Measurements from ENCODE around the gene ST8SIA4. TPM values are rescaled to one million over a fixed set of nuclear protein-coding genes. Genes with fewer than 3 reads are reported as not detected.

ST8SIA4 gene
- total RNA-seq, 1 experiment from 2014 or later: 0.41 TPM

DNA sequence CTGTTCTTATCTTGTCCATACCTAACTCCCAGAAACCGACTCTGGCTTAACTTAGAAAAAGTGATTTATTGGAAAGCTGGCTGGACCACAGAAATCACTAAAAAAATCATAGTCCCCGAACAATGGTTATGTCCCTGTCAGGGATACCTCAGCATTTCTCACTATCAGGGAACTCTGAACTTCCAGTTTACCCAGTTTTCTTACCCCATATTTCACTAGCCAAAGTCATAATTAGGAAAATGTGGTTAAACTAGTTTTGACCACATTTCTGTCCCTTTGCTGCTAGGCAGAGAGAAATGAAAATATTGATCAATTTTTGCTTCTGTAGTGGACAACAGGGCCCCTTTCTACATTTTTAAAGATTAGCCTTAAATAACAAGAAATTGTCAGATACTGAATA is 38.2 kb downstream of the ST8SIA4 start:
- ChIA-PET CTCF (no interaction called here), POLR2A (no interaction called here)
- intact Hi-C loops (cut with micrococcal nuclease; ENCODE audit: unreplicated experiment): no loop called here
- Histone ChIP-seq H3K4me3 (ENCODE audit: low read depth in 2 of 2, low read length in 2 of 2) (no peak overlapping the region), H3K27ac (ENCODE audit: low read length) (no peak overlapping the region), H3K36me3 (ENCODE audit: control insufficient read depth, insufficient read depth, low read length) (no peaks in the 10 kb centered on the region), H3K27me3 (ENCODE audit: control insufficient read depth, insufficient read depth, low read length) (no peaks in the 10 kb centered on the region), H3K4me1 (ENCODE audit: control insufficient read depth, insufficient read depth, low read length) (no peaks in the 10 kb centered on the region), H3K9me3 (ENCODE audit: control insufficient read depth, insufficient read depth, low read depth, low read length) (no peaks in the 10 kb centered on the region)
- in situ Hi-C loops (cut with HindIII; ENCODE audit: low pct_unique_long_range_greater_than_20kb, low sequenced_read_pairs): no loop called here
- ATAC-seq (no peak), DNase-seq (ENCODE audit: low read depth, low spot score) (no peak)
- no TSS peak for BruUV-seq (replicated peaks)
- TF ChIP-seq TCF7L2 (IDR thresholded peaks at IDR 0.05; ENCODE audit: low read depth, low read length) (no peak), SIN3A (IDR thresholded peaks at IDR 0.05; ENCODE audit: borderline replicate concordance, insufficient read depth, low read depth, low read length) (no peak), POLR2AphosphoS5 (IDR thresholded peaks at IDR 0.05; ENCODE audit: low read depth, low read length) (no peak)
- TF ChIP-seq, protein P1, sequence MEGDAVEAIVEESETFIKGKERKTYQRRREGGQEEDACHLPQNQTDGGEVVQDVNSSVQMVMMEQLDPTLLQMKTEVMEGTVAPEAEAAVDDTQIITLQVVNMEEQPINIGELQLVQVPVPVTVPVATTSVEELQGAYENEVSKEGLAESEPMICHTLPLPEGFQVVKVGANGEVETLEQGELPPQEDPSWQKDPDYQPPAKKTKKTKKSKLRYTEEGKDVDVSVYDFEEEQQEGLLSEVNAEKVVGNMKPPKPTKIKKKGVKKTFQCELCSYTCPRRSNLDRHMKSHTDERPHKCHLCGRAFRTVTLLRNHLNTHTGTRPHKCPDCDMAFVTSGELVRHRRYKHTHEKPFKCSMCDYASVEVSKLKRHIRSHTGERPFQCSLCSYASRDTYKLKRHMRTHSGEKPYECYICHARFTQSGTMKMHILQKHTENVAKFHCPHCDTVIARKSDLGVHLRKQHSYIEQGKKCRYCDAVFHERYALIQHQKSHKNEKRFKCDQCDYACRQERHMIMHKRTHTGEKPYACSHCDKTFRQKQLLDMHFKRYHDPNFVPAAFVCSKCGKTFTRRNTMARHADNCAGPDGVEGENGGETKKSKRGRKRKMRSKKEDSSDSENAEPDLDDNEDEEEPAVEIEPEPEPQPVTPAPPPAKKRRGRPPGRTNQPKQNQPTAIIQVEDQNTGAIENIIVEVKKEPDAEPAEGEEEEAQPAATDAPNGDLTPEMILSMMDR (IDR thresholded peaks at IDR 0.05): no peak
- TF ChIP-seq, protein P2, sequence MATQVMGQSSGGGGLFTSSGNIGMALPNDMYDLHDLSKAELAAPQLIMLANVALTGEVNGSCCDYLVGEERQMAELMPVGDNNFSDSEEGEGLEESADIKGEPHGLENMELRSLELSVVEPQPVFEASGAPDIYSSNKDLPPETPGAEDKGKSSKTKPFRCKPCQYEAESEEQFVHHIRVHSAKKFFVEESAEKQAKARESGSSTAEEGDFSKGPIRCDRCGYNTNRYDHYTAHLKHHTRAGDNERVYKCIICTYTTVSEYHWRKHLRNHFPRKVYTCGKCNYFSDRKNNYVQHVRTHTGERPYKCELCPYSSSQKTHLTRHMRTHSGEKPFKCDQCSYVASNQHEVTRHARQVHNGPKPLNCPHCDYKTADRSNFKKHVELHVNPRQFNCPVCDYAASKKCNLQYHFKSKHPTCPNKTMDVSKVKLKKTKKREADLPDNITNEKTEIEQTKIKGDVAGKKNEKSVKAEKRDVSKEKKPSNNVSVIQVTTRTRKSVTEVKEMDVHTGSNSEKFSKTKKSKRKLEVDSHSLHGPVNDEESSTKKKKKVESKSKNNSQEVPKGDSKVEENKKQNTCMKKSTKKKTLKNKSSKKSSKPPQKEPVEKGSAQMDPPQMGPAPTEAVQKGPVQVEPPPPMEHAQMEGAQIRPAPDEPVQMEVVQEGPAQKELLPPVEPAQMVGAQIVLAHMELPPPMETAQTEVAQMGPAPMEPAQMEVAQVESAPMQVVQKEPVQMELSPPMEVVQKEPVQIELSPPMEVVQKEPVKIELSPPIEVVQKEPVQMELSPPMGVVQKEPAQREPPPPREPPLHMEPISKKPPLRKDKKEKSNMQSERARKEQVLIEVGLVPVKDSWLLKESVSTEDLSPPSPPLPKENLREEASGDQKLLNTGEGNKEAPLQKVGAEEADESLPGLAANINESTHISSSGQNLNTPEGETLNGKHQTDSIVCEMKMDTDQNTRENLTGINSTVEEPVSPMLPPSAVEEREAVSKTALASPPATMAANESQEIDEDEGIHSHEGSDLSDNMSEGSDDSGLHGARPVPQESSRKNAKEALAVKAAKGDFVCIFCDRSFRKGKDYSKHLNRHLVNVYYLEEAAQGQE (IDR thresholded peaks at IDR 0.05; ENCODE audit: insufficient read depth in 1 of 2, low read depth in 2 of 2, low read length in 1 of 2): no peak

DNA sequence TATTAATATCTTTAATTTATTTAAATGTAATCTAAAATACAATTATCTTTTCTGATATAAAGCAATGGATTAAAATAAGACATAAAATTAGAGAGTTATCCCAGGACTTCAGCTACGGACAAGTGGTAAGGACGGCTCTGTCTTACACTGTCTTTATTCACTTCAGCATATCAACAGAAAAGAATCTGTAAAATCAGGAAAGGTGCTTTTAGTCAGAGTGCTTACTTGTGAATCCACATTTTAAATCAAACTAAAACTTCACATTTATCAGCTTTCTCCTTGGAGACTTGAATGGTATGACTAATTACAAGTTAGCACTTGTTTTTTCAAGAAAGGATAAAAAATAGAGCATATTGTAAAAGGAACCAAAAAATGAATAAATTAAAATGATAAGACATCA is 39.3 kb downstream of the ST8SIA4 start:
- no TSS peak for BruUV-seq (replicated peaks)
- DNase-seq (ENCODE audit: low read depth, low spot score): no peak
- in situ Hi-C loops (cut with HindIII; ENCODE audit: low pct_unique_long_range_greater_than_20kb, low sequenced_read_pairs) (no loop called here), intact Hi-C loops (cut with micrococcal nuclease; ENCODE audit: unreplicated experiment) (no loop called here)
- ChIA-PET POLR2A (no interaction called here), CTCF (no interaction called here)
- TF ChIP-seq TCF7L2 (IDR thresholded peaks at IDR 0.05; ENCODE audit: low read depth, low read length): no peak
- TF ChIP-seq, protein P1 (IDR thresholded peaks at IDR 0.05): no peak
- TF ChIP-seq, protein P2 (IDR thresholded peaks at IDR 0.05; ENCODE audit: insufficient read depth in 1 of 2, low read depth in 2 of 2, low read length in 1 of 2): no peak
- no peak for TF ChIP-seq POLR2AphosphoS5 (IDR thresholded peaks at IDR 0.05; ENCODE audit: low read depth, low read length)
- no peak for TF ChIP-seq SIN3A (IDR thresholded peaks at IDR 0.05; ENCODE audit: borderline replicate concordance, insufficient read depth, low read depth, low read length)
- H3K9me3 ChIP-seq (ENCODE audit: control insufficient read depth, insufficient read depth, low read depth, low read length): no peaks in the 10 kb centered on the region
- no peak overlapping the region for H3K4me3 ChIP-seq (ENCODE audit: low read depth in 2 of 2, low read length in 2 of 2)
- ATAC-seq: no peak
- H3K27ac ChIP-seq (ENCODE audit: low read length): no peak overlapping the region
- no peaks in the 10 kb centered on the region for H3K27me3 ChIP-seq (ENCODE audit: control insufficient read depth, insufficient read depth, low read length)
- H3K36me3 ChIP-seq (ENCODE audit: control insufficient read depth, insufficient read depth, low read length): no peaks in the 10 kb centered on the region
- no peaks in the 10 kb centered on the region for H3K4me1 ChIP-seq (ENCODE audit: control insufficient read depth, insufficient read depth, low read length)

All from Panc1 (cell line).